NCI-H1048 (cell line): ENCODE results near the gene CFAP251.
"Not testable (repeated sequence)": the region's sequence is repeated elsewhere in the genome, so short reads cannot be mapped to it uniquely, and the experiment has no call there.

Experiments
- DNase-seq: peaks from one replicate; lab custom pipeline; 2025; lab: John Stamatoyannopoulos, UW

Gene CFAP251

GRCh38 chr12:121911824-121912585, 6.4 kb upstream of the CFAP251 start:
- no peak for DNase-seq

DNA sequence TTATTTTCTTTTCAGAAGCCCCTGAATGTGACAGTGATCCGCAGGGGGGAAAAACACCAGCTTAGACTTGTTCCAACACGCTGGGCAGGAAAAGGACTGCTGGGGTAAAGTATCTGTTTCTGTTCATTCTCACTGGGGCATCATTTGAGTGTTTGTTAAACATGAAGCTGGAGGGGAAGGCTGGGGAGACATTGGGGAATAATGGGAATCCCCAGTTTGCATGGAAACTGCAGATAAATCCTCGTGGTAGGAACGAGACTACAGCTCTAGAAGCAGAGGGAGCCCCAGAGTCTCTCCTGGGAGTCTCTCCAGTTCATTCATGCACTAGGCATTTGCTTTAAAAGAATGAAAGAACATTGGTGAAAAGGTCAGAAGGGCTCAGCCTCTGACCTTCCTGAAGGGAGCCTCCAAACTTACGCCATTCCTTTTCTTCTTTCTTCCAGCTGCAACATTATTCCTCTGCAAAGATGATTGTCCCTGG, 2.5 kb upstream of the CFAP251 start:
- no peak for DNase-seq

GRCh38 chr12:121916719-121917118, 1.7 kb upstream of the CFAP251 start:
- DNase-seq, result no peak

DNA sequence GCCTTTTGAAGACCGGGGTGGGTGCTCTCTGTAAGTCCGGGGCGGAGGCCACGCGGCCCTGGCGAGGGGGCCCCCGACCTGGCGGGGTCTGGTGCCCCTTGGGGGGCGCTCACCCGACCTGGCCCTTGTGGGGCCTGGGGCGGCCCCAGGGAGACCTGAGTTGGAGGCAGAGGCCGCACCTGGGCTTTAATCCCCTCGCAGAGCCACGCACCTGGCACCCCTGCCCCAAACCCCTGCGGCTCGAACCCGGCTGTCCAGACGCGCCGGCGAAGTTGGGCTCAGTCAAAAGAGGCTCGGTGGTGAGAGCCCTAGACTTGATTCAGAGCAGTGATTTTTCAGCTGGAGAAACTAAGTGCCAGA, 267 bp downstream of the CFAP251 start:
- no peak for DNase-seq

DNA sequence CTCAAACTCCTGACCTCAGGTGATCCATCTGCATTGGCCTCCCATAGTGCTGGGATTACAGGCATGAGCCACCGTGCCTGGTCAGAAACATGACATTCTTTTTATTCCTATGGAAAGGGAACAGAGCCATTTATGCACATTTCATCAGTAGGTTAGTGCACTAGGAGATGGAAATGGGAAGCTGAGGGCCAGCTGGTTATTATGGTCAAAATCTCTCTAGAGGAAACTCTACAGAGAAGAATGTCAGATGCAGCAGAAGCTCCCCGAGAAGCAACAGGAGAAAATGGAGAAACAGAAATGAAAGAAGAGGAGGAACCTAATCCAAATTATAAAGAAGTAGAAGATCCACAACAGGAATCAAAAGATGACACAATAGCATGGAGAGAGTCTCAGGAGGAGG, 2.7 kb downstream of the CFAP251 start:
- no peak for DNase-seq

GRCh38 chr12:121925358-121925695, 6.9 kb downstream of the CFAP251 start:
- no peak for DNase-seq

- no peak for DNase-seq
Observed at GRCh38 chr12:121926874-121927706, 8.7 kb downstream of the CFAP251 start.

GRCh38 chr12:121927813-121928212, 9.4 kb downstream of the CFAP251 start:
- DNase-seq, result no peak

DNA sequence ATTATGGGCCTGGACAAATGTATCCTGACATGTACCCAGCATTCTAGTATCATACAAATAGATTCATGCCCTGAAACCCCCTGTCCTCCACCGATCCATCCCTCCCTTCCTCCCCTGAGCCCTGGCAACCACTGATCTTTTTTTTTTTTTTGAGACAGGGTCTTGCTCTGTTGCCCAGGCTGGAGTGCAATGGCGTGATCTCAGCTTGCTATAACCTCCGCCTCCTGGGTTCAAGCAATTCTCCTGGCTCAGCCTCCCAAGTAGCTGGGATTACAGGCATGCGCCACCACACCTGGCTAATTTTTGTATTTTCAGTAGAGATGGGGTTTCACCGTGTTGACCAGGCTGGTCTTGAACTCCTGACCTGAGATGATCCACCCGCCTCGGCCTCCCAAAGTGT, 11.2 kb downstream of the CFAP251 start:
- not testable (repeated sequence) for DNase-seq

DNA sequence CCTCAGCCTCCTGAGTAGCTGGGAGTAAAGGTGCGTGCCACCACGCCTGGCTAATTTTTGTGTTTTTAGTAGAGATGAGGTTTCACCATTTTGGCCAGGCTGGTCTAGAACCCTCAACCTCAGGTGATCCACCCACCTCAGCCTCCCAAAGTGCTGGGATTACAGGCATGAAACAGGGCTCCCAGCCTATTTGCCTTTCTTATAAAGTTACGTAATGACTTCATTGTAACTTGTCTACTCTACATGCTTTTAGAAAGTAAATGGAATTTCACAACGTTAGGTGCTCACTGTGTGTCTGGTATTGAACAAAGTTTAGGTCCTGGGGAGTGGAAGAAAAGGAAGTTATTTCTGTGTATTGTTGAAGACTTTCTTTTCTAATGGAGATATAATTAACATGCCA, 12.5 kb downstream of the CFAP251 start:
- DNase-seq, result no peak

- DNase-seq, result no peak
Observed at GRCh38 chr12:121932176-121932536, 13.8 kb downstream of the CFAP251 start.

DNA sequence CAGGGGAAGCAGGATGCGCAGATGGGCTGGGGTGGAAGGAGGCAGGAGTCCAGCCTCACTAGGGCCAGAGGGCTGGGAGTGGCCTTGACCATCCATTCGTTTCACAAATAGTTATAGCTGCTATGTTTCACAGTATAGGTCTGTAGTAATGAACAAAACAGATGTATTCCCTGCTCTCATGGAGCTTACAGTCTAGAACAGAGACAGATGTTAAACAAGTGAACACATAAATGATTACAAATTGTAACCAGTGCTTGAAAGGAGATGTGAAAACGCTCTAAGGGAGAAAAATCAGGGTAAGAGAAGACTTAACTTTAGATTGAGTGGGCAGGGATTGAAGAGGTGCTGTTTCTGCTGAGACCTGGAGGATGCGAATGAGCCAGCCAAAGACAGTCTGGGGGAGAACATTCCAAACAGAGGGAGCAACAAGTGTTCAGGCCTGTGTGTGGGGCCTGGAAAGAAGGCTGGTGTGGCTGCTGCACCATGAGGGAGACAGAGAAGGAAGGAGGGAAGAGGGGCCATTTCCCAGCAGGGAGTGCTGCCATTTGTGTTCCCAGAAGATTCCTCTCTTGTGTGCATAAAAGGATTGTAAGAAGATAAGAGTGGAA, 14.6 kb downstream of the CFAP251 start:
- no peak for DNase-seq

DNA sequence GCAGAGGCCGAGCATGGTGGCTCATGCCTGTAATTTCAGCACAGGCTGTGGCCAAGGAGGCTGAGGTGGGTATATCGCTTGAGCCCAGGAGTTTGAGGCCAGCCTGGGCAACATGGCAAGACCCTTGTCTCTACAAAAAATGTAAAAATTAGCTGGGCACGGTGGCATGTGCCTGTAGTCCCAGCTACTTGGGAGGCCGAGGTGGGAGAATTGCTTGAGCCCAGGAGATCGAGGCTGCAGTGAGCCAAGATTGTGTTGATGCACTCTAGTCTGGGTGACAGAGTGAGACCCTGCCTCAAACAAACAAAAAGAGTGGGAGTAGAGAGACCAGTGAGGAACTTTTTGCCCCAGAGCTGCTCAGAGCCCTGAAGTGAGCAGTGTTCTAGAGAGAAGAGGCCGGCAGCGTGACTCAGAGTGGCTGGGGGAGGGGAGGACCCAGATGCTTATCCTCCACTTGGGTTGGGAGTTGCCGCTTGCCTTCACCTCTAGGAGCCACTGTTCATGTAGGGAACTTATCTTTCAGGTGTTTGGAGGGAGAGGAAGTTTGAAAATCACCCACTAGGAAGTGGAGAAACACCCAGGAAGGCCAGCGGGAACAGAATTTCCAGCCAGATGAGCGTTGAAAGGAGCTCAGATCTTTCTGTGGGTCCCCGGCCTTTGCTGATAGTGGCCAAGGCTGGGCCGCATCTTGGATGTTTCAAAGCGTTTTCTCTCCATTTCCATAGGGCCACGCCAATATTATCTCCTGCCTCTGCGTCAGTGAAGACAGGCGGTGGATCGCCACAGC, 15.3 kb downstream of the CFAP251 start:
- no peak for DNase-seq

- DNase-seq, result no peak
Observed at GRCh38 chr12:121934309-121934664, 15.9 kb downstream of the CFAP251 start.

GRCh38 chr12:121937654-121938053, 19.3 kb downstream of the CFAP251 start:
- DNase-seq, result no peak

DNA sequence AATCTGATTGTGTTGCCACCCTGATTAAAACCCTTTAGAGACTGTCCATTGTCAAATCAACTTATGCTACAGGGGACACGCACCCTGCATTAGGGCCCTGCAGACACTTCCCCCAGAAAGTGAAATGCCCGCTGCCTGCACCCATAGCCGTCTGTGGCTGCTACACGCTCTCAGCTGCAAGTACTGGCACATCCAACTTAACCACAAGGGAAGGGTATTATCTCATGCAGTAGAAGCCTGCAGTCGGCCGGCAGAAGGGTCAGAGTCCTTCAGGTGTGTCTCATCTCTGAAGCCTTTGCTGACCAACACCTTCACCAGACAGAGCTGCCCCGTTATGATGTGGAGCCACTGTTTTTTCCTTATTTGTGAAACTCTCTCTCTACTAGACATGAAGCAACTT, 20.8 kb downstream of the CFAP251 start:
- no peak for DNase-seq

DNA sequence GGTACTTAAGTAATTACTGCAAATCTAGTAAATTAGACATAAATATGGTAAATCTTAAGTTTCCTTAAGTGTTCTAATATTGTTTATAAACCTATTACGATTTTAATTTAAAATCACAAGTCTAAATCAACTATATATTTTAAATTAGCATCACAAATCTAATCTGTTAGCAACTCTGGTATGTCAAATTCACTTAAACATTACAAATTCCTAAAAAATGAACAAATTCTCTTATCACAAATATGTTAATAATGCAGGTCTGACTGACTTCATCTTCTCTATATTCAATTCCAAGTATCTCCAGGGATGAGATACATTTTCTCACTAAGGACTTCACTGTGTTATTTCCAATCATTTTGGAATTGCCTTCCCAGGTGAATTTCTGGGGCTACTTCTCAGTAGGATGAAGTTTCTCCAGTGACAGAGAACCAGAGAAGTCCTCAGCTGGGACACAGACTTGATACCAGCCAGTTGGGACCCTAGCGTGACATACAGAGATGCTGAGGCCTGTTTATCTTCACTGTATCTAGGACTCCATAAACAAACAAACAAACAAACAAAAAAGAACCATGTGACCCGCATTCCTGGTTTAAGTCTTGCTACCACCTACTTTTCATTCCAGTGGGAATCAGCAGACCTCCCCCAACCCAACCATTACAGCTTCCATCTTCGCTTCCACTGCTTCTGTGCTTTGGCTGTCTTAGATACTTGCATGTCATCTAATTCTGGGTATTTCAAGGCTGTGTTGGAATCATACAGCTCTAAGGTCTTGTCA, 21.8 kb downstream of the CFAP251 start:
- no peak for DNase-seq

DNA sequence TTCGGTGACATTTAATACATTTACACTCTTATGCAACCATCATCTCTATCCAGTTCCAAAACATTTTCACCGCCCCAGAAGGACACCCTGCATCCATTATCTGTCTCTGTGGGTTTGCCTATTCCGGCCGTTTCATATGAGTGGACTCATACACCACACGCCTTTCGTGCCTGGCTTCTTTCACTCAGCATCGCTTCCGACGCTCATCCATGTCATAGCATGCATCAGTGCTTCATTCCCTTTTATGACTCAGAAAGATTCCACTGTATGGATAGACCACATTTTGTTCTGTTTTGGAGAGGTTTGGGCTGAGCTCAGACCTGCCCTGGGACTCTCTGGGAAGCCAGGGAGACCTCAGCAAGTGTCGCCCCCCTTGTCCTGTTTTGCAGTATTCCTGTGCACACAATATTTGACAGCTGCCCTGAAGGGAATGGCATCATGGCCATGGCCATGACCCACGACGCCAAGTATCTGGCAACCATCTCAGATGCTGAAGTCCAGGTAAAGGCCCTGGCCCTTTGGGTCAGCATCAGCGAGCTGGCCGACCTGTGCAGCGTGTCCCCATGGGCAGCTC, 23.8 kb downstream of the CFAP251 start:
- no peak for DNase-seq

DNA sequence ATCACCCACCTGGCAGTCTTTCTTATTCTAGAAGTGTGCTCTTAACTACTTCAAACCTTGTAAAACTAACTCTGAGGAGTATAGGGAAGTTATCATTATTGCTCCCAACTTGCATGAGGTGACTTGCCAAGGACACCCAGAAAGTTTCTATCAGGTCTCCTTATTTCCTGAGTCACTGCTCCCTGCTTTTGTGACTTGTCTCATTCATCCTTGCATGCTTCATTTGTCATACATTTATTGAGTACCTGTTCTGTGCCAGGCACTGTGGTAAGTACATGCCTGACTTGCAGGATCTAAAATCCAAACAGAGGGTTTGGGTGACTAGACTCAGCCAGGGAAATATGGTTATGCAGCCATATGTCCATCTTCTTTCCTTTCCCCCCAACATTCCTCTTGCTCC, 25.5 kb downstream of the CFAP251 start:
- DNase-seq, result no peak

GRCh38 chr12:121946313-121947025, 28.1 kb downstream of the CFAP251 start:
- no peak for DNase-seq

GRCh38 chr12:121947981-121948380, 29.6 kb downstream of the CFAP251 start:
- no peak for DNase-seq
